H1 (cell line): ENCODE results near the gene SEMA5B. TPM values are rescaled to one million over a fixed set of nuclear protein-coding genes. Genes with fewer than 3 reads are reported as not detected.
A peak's percentile ranks its signal among the peaks of the same experiment; 100 is the strongest.

ENCODE experiments used
- CTCF ChIA-PET: fragments of 300-600 bp; sonication (Branson Sonifier 250); formaldehyde crosslinking; loops from one replicate; lab custom pipeline; 2021; ENCODE audit not compliant: partially characterized antibody; lab: Charles Lee
- POLR2A ChIA-PET: fragments of 300-600 bp; sonication (Branson Sonifier 250); formaldehyde crosslinking; loops from one replicate; lab custom pipeline; 2021; ENCODE audit warnings: inconsistent platforms; ENCODE audit not compliant: partially characterized antibody; lab: Charles Lee
- DNase-seq, 2 experiments: peaks; one replicate each; pipeline versions ENCODE4 v3.0.0 to v3.0.0-alpha.2; 2010 to 2022; ENCODE audit warnings: low spot score in 2 of 2, low read depth in 1 of 2, mixed read lengths in 1 of 2
- FAIRE-seq: peaks from 2 replicates; lab custom pipeline; 2011; peaks lifted over from hg19 to GRCh38; lab: Jason Lieb, UNC
- H2AFZ ChIP-seq: 2 replicates; pipeline ENCODE4 v1.8.1; 2012; ENCODE audit warnings: low read length, inconsistent platforms
- H2AK5ac ChIP-seq: 2 replicates; pipeline ENCODE4 v1.6.1; 2013; ENCODE audit warnings: low read depth, low read length
- H2BK120ac ChIP-seq: replicated peaks from 2 replicates; pipeline ENCODE3; 2013; ENCODE audit warnings: low read depth, low read length, inconsistent platforms
- H2BK12ac ChIP-seq: 2 replicates; pipeline ENCODE4 v1.6.1; 2013; ENCODE audit warnings: low read depth, low read length
- H2BK15ac ChIP-seq: 2 replicates; pipeline ENCODE4 v1.6.1; 2013; ENCODE audit warnings: low read length
- H2BK20ac ChIP-seq: 2 replicates; pipeline ENCODE4 v1.6.1; 2013; ENCODE audit warnings: low read length
- H2BK5ac ChIP-seq: 2 replicates; pipeline ENCODE4 v1.6.1; 2013; ENCODE audit warnings: low read depth, low read length
- H3K14ac ChIP-seq: 2 replicates; pipeline ENCODE4 v1.6.1; 2013; ENCODE audit warnings: inconsistent platforms; ENCODE audit not compliant: insufficient read length
- H3K18ac ChIP-seq: 2 replicates; pipeline ENCODE4 v1.6.1; 2013; ENCODE audit warnings: low read length; ENCODE audit errors: extremely low read depth
- H3K23ac ChIP-seq: 2 replicates; pipeline ENCODE4 v1.6.1; 2013; ENCODE audit warnings: inconsistent platforms; ENCODE audit not compliant: insufficient read length
- H3K23me2 ChIP-seq: 2 replicates; pipeline ENCODE4 v1.6.1; 2013; ENCODE audit warnings: low read depth, low read length
- H3K27ac ChIP-seq: 2 replicates; pipeline ENCODE4 v1.6.1; 2011; ENCODE audit warnings: low read depth, low read length, inconsistent platforms
- H3K27me3 ChIP-seq, 4 experiments: replicated peaks in 1 of 4; 1 replicate in 1 of 4; 2 replicates in 3 of 4; pipeline versions ENCODE4 v1.6.1 to v1.8.1; 2011 to 2013; ENCODE audit warnings: low read length in 3 of 4, mild to moderate bottlenecking in 3 of 4, inconsistent platforms in 2 of 4, mixed read lengths in 2 of 4, moderate library complexity in 1 of 4; ENCODE audit not compliant: control insufficient read depth in 3 of 4, insufficient read depth in 3 of 4; ENCODE audit errors: extremely low read depth in 1 of 4
- H3K36me3 ChIP-seq, 4 experiments: 2 replicates each; pipeline versions ENCODE4 v1.6.1 to v1.8.1; 2011 to 2013; ENCODE audit warnings: mild to moderate bottlenecking in 4 of 4, low read length in 3 of 4, moderate library complexity in 2 of 4, control low read depth in 1 of 4, inconsistent platforms in 1 of 4; ENCODE audit not compliant: insufficient read depth in 4 of 4, control insufficient read depth in 2 of 4
- H3K4ac ChIP-seq: replicated peaks from 2 replicates; pipeline ENCODE3; 2013; ENCODE audit warnings: low read length, low read depth, mixed read lengths, inconsistent platforms; ENCODE audit not compliant: insufficient read length
- H3K4me1 ChIP-seq, 4 experiments: replicated peaks in 1 of 4; 1 replicate in 1 of 4; 2 replicates in 3 of 4; pipeline versions ENCODE4 v1.6.1 to v1.8.1; 2011 to 2013; ENCODE audit warnings: low read length in 3 of 4, inconsistent platforms in 2 of 4, mixed read lengths in 1 of 4; ENCODE audit not compliant: insufficient read depth in 4 of 4, control insufficient read depth in 3 of 4
- H3K4me2 ChIP-seq, 2 experiments: 2 replicates each; pipeline versions ENCODE4 v1.6.1 to v1.8.1; 2011 to 2013; ENCODE audit warnings: low read depth in 2 of 2, low read length in 2 of 2, control low read depth in 1 of 2, inconsistent platforms in 1 of 2, mild to moderate bottlenecking in 1 of 2; ENCODE audit not compliant: insufficient read depth in 1 of 2
- H3K4me3 ChIP-seq, 4 experiments: fragments of 200-600, 300-600 bp in 1 of 4; sonication (generic), shearing (Covaris generic), sonication (Bioruptor Twin) in 1 of 4; 2 replicates each; pipeline versions ENCODE4 v1.5.1 to v1.8.1; 2011 to 2016; ENCODE audit warnings: low read length in 4 of 4, low read depth in 3 of 4, control low read depth in 2 of 4, inconsistent platforms in 2 of 4, mild to moderate bottlenecking in 2 of 4, mixed read lengths in 1 of 4, moderate library complexity in 1 of 4; ENCODE audit not compliant: insufficient read depth in 2 of 4; ENCODE audit errors: extremely low read depth in 1 of 4
- H3K56ac ChIP-seq: replicated peaks from 2 replicates; pipeline ENCODE3; 2013; ENCODE audit warnings: low read depth, mild to moderate bottlenecking, mixed read lengths, low read length, inconsistent platforms; ENCODE audit not compliant: insufficient read length
- H3K79me1 ChIP-seq: 2 replicates; pipeline ENCODE4 v1.6.1; 2013; ENCODE audit warnings: low read depth, low read length, control low read depth
- H3K79me2 ChIP-seq, 2 experiments: 2 replicates each; pipeline versions ENCODE4 v1.6.1 to v1.8.1; 2012 to 2013; ENCODE audit warnings: low read length in 2 of 2, mild to moderate bottlenecking in 2 of 2, inconsistent platforms in 1 of 2; ENCODE audit not compliant: insufficient read depth in 2 of 2, control insufficient read depth in 1 of 2
- H3K9ac ChIP-seq, 4 experiments: replicated peaks in 1 of 4; 1 replicate in 1 of 4; 2 replicates in 3 of 4; pipeline versions ENCODE4 v1.6.1 to v1.8.1; 2011 to 2013; ENCODE audit warnings: low read depth in 3 of 4, low read length in 3 of 4, control low read depth in 2 of 4, mild to moderate bottlenecking in 2 of 4, moderate library complexity in 2 of 4, inconsistent platforms in 1 of 4; ENCODE audit errors: extremely low read depth in 1 of 4
- H3K9me3 ChIP-seq, 2 experiments: 2 replicates each; pipeline versions ENCODE4 v1.6.1 to v1.8.1; 2012 to 2013; ENCODE audit warnings: mild to moderate bottlenecking in 2 of 2, moderate library complexity in 2 of 2, control low read depth in 1 of 2, inconsistent platforms in 1 of 2, low read depth in 1 of 2, low read length in 1 of 2, mixed read lengths in 1 of 2; ENCODE audit not compliant: insufficient read depth in 2 of 2
- H4K20me1 ChIP-seq, 2 experiments: replicated peaks in 1 of 2; 2 replicates each; pipeline versions ENCODE3 to v1.8.1; 2011 to 2013; ENCODE audit warnings: inconsistent platforms in 2 of 2, low read length in 2 of 2, mild to moderate bottlenecking in 1 of 2; ENCODE audit not compliant: insufficient read depth in 2 of 2, control insufficient read depth in 1 of 2
- H4K5ac ChIP-seq: 2 replicates; pipeline ENCODE4 v1.6.1; 2013; ENCODE audit warnings: low read length, low read depth, mixed read lengths, inconsistent platforms; ENCODE audit not compliant: insufficient read length
- H4K8ac ChIP-seq: 2 replicates; pipeline ENCODE4 v1.8.0; 2013; ENCODE audit warnings: mild to moderate bottlenecking, moderate library complexity, low read length, inconsistent platforms; ENCODE audit not compliant: insufficient read depth; ENCODE audit errors: extremely low read depth
- H4K91ac ChIP-seq: replicated peaks from 2 replicates; pipeline ENCODE3; 2013; ENCODE audit warnings: low read length, mixed read lengths, inconsistent platforms; ENCODE audit not compliant: insufficient read length
- BACH1 ChIP-seq: IDR thresholded peaks from 2 replicates; pipeline ENCODE4 v1.6.1; 2012; ENCODE audit warnings: low read length, improper control_type of control experiment
- CBX5 ChIP-seq: fragments of 300-800, 300-1000 bp; sonication (generic); IDR thresholded peaks from 2 replicates; pipeline ENCODE4 v1.7.1; 2016; ENCODE audit warnings: antibody characterized with exemption, low read length, low read depth
- CHD2 ChIP-seq: IDR thresholded peaks from 2 replicates; pipeline ENCODE4 v1.6.1; 2012; ENCODE audit warnings: low read length, improper control_type of control experiment
- E2F6 ChIP-seq: IDR thresholded peaks from 2 replicates; pipeline ENCODE4 v1.6.1; 2012; ENCODE audit warnings: inconsistent platforms
- EZH2 ChIP-seq: fragments of 200-600 bp; sonication (generic); IDR thresholded peaks from 2 replicates; pipeline ENCODE4 v1.7.1; 2012; ENCODE audit warnings: low read depth, mild to moderate bottlenecking, moderate library complexity, low read length, inconsistent platforms; ENCODE audit not compliant: severe bottlenecking
- MAX ChIP-seq: IDR thresholded peaks from 2 replicates; pipeline ENCODE4 v1.6.1; 2012; ENCODE audit warnings: inconsistent platforms
- POU5F1 ChIP-seq: IDR thresholded peaks from 2 replicates; pipeline ENCODE4 v1.6.1; 2011; ENCODE audit warnings: low read depth, mild to moderate bottlenecking, low read length, moderate library complexity
- RFX5 ChIP-seq: IDR thresholded peaks from 2 replicates; pipeline ENCODE4 v1.6.1; 2011; ENCODE audit warnings: low read depth, low read length, improper control_type of control experiment, borderline replicate concordance
- RNF2 ChIP-seq: fragments of 200-900, 300-1000 bp; sonication (generic); IDR thresholded peaks from 2 replicates; pipeline ENCODE4 v1.7.1; 2016; ENCODE audit warnings: borderline replicate concordance, low read depth, mild to moderate bottlenecking, antibody characterized with exemption, low read length; ENCODE audit not compliant: poor library complexity, severe bottlenecking; ENCODE audit errors: missing control alignments
- SIX5 ChIP-seq: IDR thresholded peaks from 2 replicates; pipeline ENCODE4 v1.6.1; 2011; ENCODE audit warnings: mild to moderate bottlenecking, low read depth, low read length
- USF2 ChIP-seq: IDR thresholded peaks from 2 replicates; pipeline ENCODE4 v1.6.1; 2011; ENCODE audit warnings: low read length, improper control_type of control experiment
- WGBS, 2 experiments: shearing (Covaris generic) in 1 of 2; methylation state at CpG; one replicate each; pipeline versions ENCODE4 v1.1.6 to v1.1.7; 2013 to 2015; ENCODE audit warnings: low lambda C conversion rate in 2 of 2, mixed read lengths in 2 of 2, inconsistent platforms in 1 of 2, low coverage in 1 of 2, missing lambda C conversion rate in 1 of 2; ENCODE audit not compliant: insufficient replicate concordance in 2 of 2, insufficient coverage in 1 of 2, insufficient read length in 1 of 2; ENCODE audit errors: extremely low coverage in 1 of 2, missing lambda C conversion rate in 1 of 2; 5-methylcytosine and 5-hydroxymethylcytosine counted together
- polyA plus RNA-seq, 7 experiments: library from polyadenylated mRNA; depleted of rRNA in 3 of 7; stranded (reverse) in 5 of 7; unstranded in 2 of 7; fragments of >200 nt in 5 of 7; fragments of 200-250 nt in 2 of 7; gene quantifications; 1 replicate in 5 of 7; 2 replicates in 1 of 7; 4 replicates in 1 of 7; pipeline versions ENCODE4 v1.2.1 to v1.2.3, GENCODE V29; 2011 to 2013; ENCODE audit warnings: missing spikeins in 2 of 7, mixed read lengths in 2 of 7
- total RNA-seq: library from RNA; stranded (reverse); fragmentation: NEBNext Ultra II Directional; extraction: Animal tissue kit (Norgen Biotek cat#: 25700); gene quantifications from 2 replicates; pipeline ENCODE4 v1.2.1, GENCODE V29; 2021

SEMA5B gene
- total and polyA plus RNA-seq, 2 of the 8 experiments (the other 6 are each of a cell fraction or from before 2014, with no cell fraction given), result 13.1 to 22.4 TPM

- DNase-seq (no peak), FAIRE-seq (no peak)
- H2BK15ac ChIP-seq, result 0 out of 2 replicates have a peak overlapping the region, but pooled peaks have one; percentile 18
- no peak overlapping the region; the same call in 1 of the 2 replicates for H3K18ac ChIP-seq
- H3K79me2 ChIP-seq, result peaks cover 19 to 87% of the 10 kb centered on the region in 2 experiments
- no peaks in the 10 kb centered on the region for H3K9me3 ChIP-seq
- ChIA-PET POLR2A (interaction anchor here (0.7 to 1.6 kb wide), 3 partner anchors 14 to 74 kb away, joined by 3 to 4 read pairs (median 3); no protein-coding TSS in a partner anchor), CTCF (interaction anchor here (0.6 to 2.8 kb wide), 19 partner anchors 11 to 316 kb away, joined by 3 to 17 read pairs (median 4); partner anchors contain the start of gene SEMA5B)
- no peak overlapping the region for H2BK12ac ChIP-seq
- H2BK5ac ChIP-seq, result 0 out of 2 replicates have a peak overlapping the region, but pooled peaks have one; percentile 15
- H2BK120ac ChIP-seq, result no peak overlapping the region
- no peak overlapping the region for H3K4ac ChIP-seq
- no peak overlapping the region for H4K8ac ChIP-seq
- H3K36me3 ChIP-seq, result no peaks in the 10 kb centered on the region
- H3K27me3 ChIP-seq, result peaks cover 0 to 2% (median under 1%) of the 10 kb centered on the region in 4 experiments; a peak in 2 of 7 replicates
- no peak overlapping the region for H3K4me2 ChIP-seq
- peaks cover 20% of the 10 kb centered on the region for H3K23me2 ChIP-seq
- H3K27ac ChIP-seq, result no peak overlapping the region
- peaks cover 7 to 17% (median 13%) of the 10 kb centered on the region in 4 experiments for H3K4me1 ChIP-seq
- peaks cover 24% of the 10 kb centered on the region for H3K79me1 ChIP-seq
- no peak overlapping the region for H3K4me3 ChIP-seq
- no peak overlapping the region for H2AK5ac ChIP-seq
- no peak overlapping the region for H4K91ac ChIP-seq
- no peak overlapping the region for H3K9ac ChIP-seq
- 86% methylated on average over 7 of the region's 7 CpGs; no CpG with 5 or more reads in 1 of the 2 experiments for WGBS, 2 experiments
- no peak overlapping the region for H3K56ac ChIP-seq
- no peak overlapping the region for H4K5ac ChIP-seq
- peaks cover 17 to 25% of the 10 kb centered on the region in 2 experiments for H4K20me1 ChIP-seq
- H2BK20ac ChIP-seq, result no peak overlapping the region
- H3K14ac ChIP-seq, result no peak overlapping the region
- no peak overlapping the region for H2AFZ ChIP-seq
- no peak overlapping the region for H3K23ac ChIP-seq
- no peak for TF ChIP-seq SIX5
- TF ChIP-seq BACH1, result no peak
- no peak for TF ChIP-seq CHD2
- no peak for TF ChIP-seq MAX
- no peak for TF ChIP-seq CBX5
- TF ChIP-seq EZH2, result no peak
- no peak for TF ChIP-seq RFX5
- no peak for TF ChIP-seq POU5F1
- TF ChIP-seq USF2, result no peak
- no peak for TF ChIP-seq RNF2
- no peak for TF ChIP-seq E2F6
Observed at GRCh38 chr3:123071581-123071980, 44.0 kb upstream of the SEMA5B start.
